Activated gamma-delta T cell (primary cell): ENCODE results near the gene HOXB5.

Experiments
- DNase-seq: peaks from one replicate; lab custom pipeline; 2025; lab: John Stamatoyannopoulos, UW

HOXB5 gene

DNA sequence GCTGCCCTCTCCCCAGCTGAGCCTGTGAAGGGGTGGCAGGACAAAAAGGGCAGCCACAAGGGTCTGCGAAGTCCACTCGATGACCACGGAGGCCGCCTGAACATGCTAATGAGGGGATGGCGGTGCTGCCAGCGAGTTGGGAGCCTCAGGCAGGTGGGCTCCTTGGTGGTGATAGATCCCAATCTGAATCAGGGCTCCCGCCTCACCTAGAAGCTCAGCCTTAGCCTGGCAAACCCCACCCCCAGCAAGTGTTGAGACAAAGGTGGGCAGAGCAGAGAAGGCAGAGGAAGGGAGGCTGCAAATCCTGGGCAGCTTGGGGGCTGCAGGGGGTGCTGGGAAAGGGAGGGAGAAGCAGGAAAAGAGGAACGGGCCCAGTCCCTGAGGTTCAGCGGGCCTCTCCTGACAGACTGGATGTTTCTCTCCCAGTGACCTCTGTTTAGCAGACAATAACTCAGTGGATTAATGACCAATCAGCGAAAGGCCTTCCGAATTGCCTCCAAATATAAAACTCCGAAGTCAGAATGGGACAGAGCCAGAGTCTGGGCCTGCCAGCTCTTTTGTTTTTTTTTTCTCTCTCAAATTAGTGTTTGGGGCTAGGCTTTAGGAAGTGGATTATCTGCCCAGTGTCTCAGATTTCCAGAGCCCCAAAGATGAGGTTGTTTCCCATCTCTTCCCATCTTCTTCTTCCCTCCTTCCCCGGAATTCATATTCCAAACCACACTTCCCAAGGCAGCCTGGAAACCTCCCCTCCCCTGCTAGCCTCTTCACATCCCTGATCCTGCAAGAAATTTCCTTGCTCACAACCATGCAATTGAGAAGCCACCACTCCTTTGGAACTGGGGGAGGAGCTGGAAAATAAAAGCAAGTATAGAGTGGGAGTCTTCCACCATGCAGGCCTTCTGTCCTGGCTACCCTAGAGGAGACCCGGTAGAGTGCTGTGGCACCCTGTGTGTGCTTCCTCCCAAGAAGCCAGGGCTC is 33.5 kb downstream of the HOXB5 start:
- no peak for DNase-seq

DNA sequence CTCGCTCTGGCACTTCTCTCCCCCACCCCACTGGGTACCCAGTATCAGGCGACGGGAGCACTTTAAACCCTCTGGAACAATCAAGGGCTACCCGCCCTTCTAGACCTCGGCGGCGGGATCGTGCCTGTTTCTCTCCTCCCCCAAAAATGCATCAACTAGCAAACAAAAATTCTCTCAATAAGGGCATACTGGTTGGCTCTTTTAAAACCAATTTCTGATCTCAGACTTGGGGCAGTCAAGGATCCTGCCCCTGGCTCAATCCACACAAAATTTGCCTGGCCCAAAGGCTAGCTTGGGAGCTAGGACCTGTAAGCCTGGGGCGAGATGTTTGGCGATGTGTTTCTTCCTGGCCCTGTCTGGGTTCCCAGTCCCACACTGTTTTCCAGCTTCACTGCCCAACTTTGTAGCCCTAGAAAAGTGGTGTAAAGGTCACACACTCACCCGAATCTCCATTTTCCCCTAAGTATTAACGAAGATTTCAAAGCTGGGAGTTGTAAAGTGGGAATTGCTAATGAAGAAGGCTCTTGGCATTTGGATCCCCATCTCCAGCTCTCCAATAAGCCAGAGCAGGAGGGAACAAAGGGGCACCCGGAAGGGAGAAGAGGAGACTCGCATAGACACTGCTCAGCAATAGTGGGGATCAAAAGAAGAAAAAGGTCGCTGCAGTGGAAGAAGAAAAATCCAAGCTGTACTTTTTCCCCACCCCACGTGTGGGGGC is 34.3 kb downstream of the HOXB5 start:
- DNase-seq, result no peak

DNA sequence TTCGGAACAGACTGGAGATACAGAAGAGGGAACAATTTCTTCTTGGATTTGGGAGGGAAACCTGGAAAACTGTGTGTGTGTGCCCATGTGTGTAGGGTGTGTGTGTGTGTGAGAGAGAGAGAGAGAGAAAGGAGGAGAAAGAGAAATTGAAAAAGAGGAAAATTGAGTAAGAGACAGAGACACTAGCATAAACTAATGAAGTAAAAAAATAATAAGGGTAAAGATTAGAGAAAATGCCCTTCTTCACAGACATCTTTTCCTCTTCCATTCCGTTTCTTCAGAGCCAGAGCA is 34.8 kb downstream of the HOXB5 start:
- DNase-seq, result no peak

DNA sequence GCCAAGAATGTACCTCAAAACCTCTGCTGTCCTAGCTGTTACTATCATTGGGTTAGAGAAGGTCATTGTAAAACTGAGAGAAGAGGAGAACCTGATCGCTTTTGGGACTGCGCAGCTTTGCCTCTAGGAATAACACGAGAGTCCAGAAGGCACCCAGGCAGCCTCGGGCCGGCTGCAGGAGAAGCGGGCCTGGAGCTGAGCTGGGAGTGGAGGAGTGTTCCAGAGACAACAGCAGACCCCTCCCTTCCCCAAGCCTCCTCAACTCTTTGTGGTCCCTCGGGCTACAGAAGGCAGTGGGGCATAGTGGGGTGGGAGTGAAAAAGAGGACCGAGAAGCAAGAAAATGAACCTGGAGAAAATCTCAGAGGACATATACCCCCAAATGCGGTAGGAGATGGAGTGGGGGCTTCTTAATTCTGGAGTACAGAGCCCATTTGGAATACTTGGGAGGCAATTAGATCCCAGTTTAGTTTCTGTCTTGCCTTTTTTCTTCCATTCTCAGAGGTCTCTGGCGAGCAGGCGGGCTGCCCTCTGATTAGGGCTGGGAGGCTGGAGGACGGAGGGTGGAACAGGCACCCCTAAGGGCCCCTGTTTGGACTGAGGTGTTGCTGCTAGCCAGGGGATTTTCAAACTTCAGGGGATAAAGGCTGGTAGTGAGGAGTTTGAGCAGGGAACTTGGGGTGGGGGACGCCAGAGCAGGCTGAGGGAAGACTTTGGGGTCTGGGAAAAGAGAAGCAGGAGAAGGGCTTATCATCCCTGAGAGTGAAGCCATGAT is 35.3 kb downstream of the HOXB5 start:
- no peak for DNase-seq

DNA sequence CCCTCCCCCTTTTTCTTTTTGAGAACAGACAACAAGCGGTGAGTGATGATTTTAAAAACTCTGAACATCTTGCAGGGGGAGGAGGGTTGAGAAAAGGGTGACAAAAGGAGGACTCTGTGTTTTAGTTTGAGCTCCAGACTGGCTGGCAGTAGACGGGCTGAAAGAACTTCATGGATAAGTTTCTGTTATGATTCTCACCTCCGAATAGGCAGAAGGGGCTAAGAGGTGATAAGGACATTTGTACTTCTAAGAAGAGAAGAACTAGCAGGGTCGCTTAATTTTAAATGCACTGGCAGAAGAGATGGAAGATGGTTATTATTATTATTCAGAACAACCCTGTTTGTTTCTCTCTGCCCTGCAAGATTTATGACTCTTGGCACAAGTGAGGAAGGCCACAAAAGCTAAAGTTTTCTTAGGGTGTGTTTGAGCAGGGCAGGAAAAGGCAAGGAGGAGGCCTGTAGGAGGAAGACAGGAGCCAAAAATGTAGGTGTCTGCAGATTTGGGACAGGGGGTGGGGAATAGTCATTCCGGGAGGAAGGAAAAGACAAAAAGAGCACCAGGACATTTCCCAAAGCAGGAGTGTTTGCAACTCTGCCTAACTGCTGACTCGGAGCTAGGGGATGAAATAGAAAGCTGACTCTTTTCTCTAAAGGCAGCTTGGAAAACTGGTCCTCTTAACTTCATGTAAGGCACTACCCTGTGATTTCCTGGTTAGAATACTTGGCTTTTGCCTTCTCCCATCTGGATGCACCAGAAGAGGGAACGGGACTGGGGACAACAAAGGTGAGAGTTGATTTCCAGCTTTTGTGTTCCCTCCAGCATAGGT is 36.8 kb downstream of the HOXB5 start:
- DNase-seq, result no peak

DNA sequence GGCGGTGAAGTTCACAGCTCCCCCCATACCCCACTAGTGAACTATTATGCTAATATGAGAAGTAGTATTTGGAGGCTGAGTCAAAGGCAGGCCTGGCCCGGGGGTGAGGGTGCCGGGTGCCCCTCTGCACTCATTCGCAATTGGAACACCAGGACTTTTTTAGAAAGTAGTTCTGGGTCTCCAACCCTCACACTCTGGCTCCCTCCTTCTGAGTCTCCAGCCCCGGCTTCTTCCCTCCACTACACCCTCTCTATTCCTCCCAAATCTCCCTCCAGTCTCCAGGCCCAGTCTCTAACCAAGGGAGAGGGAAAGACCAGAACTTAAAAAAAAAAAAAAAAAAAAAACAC is 37.4 kb downstream of the HOXB5 start:
- DNase-seq, result no peak

DNA sequence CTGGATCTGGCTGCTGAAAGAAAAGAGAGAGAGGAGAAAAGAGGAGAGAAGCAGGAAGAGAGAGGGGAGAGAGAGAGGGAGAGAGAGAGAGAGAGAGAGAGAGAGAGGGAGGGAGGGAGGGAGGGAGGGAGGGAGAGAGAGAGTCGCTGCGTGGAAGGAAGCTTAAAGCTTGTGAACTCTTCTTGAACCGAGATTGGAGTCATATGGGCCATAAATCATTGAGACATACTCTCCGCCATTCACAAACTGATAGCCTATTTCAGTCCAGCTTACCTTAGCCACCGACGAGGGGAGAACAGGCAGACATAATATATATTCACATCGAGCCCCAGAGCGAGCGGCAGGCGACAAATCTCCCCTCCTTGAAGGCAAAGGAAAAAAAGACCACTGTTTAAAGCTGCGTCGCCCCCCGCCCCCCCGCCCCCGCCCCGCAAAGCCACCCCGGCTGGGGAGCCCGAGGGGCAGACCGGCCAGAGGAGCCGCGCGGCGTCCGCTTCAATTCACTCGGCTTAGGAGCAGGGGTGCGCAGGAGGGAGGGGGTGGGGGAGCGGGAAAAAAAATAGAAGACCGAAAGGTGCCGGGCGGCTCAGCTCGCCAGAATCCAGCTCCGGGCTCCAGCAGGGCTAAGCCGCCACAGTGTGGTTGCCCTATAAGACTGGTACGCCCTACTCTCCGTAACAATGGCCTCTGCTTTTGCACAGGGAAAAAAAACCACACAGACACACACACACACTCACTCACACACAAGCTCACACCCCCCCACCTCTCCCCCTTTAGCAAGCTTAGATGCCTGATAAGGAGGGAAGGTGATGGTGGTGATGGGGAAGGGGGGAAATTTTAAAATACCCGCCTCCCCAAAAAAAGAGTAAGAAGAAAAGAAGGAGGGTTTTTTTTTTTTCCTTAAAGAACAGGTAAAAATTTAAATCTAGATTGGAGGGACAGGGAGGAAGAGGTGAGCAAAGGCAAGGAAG is 38.0 kb downstream of the HOXB5 start:
- no peak for DNase-seq

DNA sequence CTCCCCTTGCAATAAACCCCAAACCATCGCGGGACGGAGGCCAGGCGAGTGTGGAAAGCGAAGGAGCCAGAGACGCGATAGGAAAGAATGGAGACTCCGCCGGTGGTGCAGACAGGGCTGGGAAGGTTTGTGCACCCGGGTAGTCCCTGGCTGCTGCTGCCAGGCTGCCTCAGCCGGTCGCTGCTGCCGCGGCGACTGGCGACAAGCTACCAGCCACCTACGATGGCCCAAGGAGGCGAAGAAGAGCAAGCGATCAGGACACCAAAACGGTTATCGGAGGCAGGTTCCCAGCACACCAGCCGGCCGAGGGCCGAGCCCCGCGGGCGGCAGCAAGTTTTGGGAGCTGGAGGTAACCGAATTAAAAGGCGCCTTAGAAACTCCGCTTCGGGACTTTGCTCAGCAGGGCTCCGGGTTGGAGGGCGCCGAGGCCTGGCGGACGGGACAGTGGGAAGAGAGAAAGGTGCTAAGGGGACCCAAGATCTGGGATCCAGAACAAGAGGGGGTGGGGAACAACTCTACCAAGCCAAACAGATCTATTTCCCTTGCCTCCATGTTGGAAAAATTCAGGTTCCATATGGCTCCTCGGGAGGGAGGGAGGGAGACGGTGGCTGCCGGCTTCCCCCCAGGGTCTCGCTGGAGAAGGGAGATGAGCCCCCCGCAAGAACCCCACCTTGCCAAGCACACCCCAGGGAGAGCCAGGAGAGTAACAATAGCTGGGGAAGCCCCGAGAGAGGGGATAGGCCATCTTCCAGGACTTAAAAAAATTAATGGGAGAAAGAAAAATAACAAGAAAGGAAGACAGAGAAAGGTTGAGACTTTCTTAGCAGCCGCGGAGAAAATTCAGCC is 38.9 kb downstream of the HOXB5 start:
- no peak for DNase-seq

DNA sequence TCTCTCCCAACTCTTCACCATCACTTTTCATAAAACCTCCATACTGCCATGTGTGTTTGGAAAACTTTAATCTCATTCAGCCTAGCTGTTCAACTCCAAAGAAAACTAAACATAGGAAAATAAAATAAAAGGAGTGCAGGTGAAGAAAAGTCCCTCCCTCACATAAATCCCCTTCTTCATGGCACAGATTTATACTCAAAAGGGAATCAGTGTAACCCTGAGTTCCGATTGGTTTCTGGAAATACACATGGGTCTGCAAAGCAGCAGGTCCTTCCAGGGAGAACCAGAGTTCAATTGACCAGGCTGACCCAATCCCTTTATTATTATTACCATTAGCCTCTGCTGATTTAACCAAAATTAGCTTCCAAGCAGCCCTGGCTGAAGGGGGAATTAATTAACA is 39.8 kb downstream of the HOXB5 start:
- DNase-seq, result no peak

DNA sequence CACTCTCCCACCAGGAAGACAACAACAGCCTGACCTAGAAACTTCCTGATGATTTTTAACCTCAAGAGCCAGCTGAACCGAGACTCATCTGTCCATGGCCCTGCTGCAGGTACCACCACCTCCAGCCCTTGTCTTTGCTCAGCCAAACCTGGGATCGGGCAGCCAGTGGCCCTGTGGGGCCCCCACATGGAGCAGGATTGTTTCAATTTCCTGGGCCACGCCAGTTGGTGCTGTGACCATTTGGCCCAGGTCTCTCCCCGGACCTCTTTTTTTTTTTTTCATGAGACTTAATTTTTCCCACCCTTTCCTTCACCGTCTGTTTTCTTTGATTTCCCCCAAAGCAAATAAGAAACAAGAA is 40.4 kb downstream of the HOXB5 start:
- DNase-seq, result no peak

DNA sequence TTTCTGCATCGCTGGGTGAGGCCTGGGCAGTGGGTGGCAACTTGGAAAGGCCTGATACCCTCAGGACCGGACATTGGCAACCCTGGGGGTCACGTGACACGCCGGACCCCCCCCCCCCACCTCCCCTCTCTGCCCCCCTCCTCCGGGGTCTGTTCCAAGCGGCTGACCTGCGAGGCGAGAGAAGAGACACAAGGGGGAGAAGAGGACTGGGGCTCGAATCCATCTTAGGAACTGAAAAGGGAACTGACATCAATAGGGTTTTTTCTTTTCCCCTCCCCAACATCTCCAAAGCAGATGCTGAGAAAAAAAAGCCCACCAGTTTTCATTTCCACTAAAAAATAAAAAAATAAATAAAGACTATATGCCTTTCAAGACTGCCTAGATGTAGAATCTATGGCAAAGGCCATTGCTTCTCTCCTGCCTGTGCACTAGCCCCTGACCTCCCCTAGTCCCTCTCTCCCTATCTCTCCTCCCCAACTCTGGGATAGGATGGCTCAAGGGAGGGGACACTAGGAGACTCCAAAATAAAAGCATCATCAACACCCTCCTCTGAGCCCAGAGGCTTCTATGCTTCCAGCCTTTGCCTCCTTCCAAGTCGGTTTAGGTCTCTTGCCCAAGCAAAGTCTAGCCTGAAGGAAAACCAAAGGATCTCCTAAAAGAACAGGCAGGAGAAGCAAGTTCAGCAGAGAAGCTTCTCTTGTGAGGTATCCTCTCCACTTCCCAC is 41.0 kb downstream of the HOXB5 start:
- no peak for DNase-seq

DNA sequence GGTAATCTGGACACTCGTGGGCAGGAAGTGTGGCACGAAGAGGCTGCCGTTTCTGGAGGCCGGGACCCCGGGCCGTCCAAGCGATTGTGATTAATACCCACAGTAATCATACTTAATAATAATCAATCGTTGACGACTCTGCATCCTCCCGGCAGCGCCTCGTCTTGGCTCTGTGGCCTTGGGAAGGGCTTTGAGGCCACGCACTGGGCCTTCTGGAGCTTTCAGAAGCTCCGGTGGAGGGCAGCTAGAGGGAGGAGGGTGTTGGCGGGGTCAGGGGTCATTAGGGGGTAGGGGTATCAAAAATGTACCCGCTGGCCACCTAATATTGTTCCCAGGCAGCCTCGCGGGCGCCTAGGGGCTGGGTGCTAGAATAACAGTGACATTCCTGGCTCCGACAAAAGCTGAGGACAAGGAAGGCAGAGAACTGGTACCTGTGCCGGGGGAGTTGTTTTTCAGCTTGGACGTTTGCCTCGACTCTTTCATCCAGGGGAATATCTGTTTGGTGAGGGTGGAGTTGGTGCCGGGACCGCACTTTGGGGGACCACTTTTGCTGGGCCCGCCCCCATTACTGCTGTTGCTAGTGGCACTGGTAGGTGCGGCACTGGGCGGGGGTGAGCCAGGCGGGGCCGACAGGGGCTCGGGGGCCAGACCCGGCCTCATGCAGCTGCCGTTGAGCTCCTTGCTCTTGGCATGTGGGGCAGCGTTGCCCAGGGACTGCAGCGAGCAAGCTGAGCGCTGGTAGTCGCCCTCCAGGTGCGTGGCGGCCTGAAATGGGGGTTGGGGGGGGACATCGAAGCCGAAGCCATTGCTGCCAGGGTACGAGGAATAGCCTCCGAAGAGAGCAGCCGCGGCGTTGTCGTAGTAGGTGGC is 41.7 kb downstream of the HOXB5 start:
- no peak for DNase-seq

DNA sequence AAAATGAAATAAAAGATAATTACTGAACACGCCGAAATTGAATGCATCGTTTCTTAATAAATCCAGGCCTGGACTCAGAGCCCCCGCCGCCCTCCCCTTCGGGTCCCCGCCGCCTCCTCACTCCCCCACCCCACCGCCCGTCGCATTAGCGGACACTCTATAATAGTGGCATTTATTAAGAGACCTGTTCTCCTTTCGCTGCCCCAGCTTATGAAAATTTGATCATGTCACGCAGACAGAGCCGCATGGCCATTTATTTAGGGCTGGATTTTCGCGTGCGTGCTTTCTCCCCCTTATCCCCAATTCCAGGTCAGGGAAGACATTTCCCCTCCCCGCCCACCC is 42.4 kb downstream of the HOXB5 start:
- no peak for DNase-seq

DNA sequence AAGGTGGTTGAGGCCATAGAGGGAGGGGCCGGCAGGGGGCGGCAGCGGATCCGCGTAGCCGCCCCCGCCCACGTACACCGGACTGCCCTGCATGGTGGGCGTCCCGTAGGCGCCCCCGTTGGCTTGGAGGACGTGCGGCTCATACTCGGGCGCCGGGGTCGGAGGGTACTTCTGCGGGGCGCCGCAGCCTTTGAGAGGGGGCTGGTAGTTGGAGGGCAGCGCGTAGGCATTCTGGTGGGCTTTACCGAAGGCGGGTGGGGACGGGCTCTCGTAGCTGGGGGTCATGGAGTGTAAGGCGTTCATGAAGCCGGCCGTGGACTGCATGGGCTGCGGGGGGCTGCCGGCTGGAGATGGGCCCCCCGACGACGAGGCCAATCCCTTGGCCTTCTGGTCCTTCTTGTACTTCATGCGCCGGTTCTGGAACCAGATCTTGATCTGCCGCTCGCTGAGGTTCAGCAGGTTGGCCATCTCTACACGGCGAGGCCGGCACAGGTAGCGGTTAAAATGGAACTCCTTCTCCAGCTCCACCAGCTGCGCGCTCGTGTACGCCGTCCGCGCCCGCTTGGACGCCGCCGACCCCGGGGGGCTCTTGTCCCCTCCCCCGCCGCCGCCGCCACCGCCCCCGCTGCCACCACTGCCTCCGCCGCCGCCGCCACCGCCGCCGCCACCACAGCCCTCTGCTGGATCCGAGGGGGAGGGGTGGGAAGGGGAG is 42.9 kb downstream of the HOXB5 start:
- no peak for DNase-seq

DNA sequence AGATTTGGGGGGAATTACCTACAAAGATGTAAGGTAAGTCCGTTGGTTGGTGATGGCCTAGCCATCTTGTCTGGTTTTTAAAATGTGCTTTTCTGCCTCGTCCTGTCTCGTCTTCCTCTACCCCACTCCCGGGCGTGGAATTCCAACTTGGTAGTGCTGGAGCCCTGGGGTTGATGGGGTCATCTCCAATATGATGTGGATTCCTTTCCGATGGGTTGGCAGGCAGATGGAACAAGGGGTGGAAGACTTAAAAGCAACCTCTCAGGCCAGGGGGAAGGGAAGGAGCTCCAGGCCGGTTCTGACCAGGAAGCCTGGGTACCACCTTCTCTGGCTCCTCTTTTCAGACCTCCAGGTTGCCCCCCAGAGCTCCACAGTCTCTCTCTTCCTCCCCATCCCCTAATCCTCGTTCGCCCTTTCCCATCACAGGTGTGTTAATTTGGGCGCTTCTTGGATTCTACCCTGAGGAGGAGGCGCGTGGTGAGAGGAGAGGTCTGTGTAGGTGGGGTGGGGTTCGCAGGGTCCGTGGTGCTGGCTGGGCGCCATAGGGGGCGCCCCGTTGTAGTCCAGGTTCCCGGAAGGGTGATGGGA is 43.6 kb downstream of the HOXB5 start:
- no peak for DNase-seq

DNA sequence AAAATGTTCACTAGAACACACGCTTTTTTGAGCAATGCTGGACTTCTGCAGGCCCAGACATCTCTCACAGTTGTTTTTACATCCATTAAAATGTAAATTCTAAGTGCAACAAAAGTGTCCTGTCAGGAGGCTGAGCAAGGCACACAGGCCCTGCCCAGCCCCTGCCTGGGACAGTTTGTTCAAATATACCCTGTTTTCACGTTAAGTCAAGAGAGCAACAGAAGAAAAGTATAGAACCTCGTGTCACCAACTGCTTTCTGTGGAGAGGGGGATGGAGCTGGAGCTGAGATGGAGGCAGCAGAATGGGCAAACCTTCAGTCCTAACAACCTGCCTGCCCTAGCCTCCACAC is 44.3 kb downstream of the HOXB5 start:
- DNase-seq, result no peak

DNA sequence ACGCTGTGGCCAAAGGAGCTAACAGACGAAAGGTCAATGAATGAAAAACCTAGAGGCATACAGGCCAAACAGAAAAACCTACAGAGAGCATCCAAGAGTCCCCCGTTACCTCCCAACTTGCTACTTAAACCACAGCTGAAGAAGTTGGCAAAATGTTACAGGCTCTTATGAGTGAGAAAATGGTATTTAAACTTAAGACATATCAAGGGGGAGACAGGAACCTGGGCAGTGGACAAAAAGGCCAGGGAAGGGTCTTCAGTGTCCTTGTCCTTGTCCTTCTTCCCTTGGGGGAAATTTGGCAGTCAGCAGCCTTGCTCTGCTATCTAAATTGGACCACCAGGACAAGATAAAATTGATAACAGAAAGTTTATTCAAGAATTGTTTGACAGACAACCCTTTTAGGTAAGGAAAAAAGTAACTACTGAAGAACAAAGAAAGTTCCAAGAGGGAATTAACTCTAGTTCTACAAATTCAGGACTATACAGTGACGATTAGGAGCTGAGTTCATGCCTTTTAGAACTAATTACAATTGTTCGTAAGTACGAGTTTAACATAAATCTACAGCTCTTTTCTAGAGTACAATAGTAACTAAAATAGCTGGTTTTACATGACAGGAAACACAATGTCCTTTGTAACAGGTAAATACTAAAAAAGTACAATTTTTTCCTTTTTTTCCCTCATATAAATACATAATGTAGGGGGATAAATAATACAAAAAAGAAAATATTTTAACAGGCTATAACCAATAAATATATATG is 44.9 kb downstream of the HOXB5 start:
- DNase-seq, result no peak
